ENCODE measurements around the gene CLEC16A.
A peak's percentile ranks its signal among the peaks of the same experiment; 100 is the strongest.

CLEC16A gene

DNA sequence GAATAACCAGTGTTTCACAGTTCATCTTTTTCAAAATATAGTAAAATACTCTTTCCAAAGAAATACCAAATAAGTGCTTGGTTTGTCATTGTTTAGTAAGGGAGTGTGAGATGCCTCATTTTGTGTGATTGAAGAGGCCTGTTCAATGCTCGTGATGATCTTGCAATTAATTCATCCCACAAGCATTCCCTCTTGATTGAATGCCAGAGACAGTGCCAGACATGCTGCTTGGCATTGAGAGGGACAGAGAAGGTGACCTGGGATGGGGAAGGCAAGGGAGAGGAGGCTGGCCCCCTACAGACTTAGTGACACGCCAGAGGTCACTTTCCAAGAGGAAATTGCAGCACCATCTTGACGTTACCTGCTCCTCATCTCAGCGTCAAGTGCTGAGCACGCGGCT is 49.3 kb downstream of the CLEC16A start:
- no peak for DNase-seq

- no peak for DNase-seq
Observed at GRCh38 chr16:10994571-10994970, 50.2 kb downstream of the CLEC16A start.

- DNase-seq: no peak
Observed at GRCh38 chr16:10995565-10995964, 51.2 kb downstream of the CLEC16A start.

- no peak for DNase-seq
Observed at GRCh38 chr16:10997485-10997884, 53.1 kb downstream of the CLEC16A start.

- DNase-seq: no peak
Observed at GRCh38 chr16:10999300-10999699, 54.9 kb downstream of the CLEC16A start.

- DNase-seq: no peak
Observed at GRCh38 chr16:11001611-11002010, 57.2 kb downstream of the CLEC16A start.

GRCh38 chr16:11003141-11003540 is 58.8 kb downstream of the CLEC16A start:
- no peak for DNase-seq

- DNase-seq: no peak
Observed at GRCh38 chr16:11004351-11004750, 60.0 kb downstream of the CLEC16A start.

DNA sequence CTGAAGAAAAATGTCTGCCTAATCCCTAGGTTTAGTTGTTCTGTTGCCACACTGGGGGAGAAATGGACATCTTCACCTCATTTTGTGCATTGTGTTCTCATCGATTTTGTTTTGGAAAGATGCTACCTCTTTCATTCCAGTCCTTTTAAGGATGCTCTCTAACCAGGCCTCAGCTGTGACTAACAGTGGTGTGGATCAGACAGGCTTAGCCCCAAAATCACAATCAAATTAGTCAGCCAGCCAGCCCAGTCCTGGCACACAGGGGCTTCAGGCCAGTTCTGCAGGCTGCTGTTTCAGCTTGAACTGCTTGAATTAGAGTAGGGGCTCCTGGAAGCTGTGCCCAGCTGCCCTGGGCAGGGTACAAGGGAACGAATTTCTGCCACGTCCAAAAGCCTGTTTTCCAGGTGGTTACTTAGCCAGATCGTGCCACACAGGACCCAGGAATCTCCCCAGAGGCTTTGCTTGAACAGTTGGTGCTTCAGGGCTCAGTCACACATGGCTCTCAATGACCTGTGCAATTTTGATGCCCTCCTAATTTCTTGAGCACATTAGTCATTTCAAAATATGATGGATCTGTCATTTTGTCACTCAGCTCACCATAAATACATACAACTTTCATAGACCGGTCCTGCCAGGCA is 60.7 kb downstream of the CLEC16A start:
- no peak for DNase-seq

GRCh38 chr16:11005611-11005975 is 61.2 kb downstream of the CLEC16A start:
- DNase-seq: no peak

- DNase-seq: no peak
Observed at GRCh38 chr16:11006656-11007055, 62.3 kb downstream of the CLEC16A start.

GRCh38 chr16:11007714-11008280 is 63.4 kb downstream of the CLEC16A start:
- DNase-seq: no peak

DNA sequence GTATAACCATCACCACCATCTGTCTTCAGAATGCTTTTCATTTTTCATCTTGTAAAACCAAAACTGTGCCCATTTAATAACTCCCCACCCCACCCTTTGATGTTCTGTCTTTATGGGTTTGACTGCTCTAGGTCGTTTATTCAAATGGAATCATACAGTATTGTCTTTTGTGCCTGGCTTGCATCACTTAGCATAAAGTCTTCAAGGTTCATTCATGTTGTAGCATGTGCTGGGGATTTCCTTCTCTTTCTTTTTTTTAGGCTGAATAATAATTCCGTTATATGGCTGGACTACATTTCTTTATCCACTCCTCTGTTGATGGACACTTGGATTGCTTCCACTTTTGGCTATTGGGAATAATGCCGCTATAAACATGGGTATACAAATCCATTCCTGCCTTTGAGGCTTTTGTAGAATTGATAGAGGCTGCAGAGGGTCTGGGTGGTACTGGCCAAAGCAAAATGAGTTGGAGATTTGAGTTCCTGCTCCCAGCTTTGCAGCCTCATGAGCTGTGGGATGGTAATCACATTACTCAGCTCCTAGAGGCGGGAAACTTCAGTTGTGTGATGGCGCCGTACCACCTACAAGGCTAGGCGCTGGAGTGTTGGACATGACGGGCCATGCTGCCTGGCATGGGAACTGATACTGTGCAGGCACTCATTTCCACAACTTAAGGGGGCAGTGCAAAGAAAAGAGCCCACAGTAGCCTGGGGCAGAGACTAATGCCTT is 64.8 kb downstream of the CLEC16A start:
- DNase-seq: no peak

- DNase-seq: no peak
Observed at GRCh38 chr16:11010575-11011221, 66.3 kb downstream of the CLEC16A start.

GRCh38 chr16:11011326-11011725 is 67.0 kb downstream of the CLEC16A start:
- DNase-seq: no peak

GRCh38 chr16:11012841-11013240 is 68.5 kb downstream of the CLEC16A start:
- no peak for DNase-seq

- DNase-seq: no peak
Observed at GRCh38 chr16:11014136-11014535, 69.8 kb downstream of the CLEC16A start.

DNA sequence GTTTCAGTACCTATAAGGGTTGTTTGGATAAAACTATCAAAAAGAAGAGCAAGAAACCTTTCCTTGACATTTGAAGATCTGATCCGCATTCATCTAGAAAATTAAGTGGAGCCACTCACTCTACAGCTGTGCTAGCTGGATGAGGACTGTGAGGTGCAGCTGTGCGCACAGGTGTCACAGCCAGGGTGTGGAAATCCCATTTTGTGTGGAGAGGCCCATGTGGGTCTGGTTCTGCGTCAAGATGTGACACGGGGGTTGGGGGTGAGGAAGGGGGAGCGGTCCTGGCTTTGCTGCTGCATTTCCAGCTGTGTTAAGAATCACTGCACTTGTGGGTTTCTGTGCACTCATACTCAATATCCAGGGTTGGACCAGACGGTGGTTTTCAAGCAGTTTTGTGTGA is 70.7 kb downstream of the CLEC16A start:
- no peak for DNase-seq

DNA sequence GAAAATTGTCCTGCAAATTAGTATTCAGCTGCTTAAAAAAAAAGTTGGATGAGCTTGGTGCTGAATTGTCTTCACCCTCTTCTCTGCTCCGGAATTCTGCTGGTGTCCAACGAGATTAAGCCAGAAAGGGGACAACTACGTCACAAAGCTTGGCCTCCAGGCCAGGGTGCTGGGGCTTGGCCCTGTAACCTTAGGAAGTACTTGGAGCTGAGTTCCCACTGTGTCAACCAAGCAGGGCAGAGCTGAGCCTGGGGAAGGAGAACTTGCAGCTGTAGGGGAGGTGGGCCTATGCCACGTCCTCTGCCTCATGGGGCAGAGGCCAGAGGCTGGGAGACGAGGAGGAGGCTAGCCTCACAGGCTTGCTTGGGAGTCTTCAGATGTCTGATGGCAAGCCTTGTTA is 71.2 kb downstream of the CLEC16A start:
- no peak for DNase-seq

GRCh38 chr16:11016524-11016988 is 72.2 kb downstream of the CLEC16A start:
- no peak for DNase-seq

DNA sequence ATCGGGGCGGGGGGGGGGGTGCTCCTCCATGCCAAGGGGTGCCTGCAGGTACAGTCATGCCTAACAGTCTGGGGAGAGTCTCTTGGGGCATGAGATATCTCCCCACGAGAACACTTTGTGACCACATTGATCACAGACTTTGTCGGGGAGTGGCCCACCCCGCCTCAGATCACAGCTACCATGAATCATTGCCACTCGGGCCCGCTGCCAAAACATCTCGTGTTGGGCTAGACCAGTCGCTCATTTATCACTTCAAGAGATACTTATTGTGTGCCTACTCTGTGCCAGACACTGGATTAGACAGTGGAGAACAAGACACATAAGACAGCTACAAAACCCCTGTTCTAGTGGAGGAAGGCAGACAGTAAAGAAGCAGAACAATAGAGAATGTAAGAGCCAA is 72.6 kb downstream of the CLEC16A start:
- DNase-seq: peak; percentile 20 to 41

DNA sequence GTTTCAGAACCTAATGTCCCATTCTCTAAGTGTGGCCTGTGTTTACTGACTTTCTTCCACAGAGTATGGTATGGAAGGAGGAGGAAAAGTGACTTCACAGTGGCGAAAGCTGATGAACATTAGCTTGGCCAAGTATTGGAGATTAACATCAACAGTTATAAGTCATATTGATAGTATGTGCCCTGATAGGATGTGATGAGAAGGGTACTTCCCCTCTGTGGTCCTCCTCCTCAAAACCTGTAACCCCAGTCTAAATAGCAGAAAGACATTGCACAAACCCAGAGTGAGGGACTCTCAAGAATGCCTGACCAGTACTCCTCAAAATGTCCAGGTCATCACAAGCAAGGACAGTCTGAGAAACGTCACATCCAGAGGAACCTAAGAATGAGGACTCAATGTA is 73.1 kb downstream of the CLEC16A start:
- no peak for DNase-seq

GRCh38 chr16:11020388-11020787 is 76.0 kb downstream of the CLEC16A start:
- no peak for DNase-seq
